ENCODE data around the gene PRKAR1B. TPM values are rescaled to one million over a fixed set of nuclear protein-coding genes. Genes with fewer than 3 reads are reported as not detected.

Gene PRKAR1B
- total RNA-seq, 1 donor from 2014 or later, result 14.2 TPM

DNA sequence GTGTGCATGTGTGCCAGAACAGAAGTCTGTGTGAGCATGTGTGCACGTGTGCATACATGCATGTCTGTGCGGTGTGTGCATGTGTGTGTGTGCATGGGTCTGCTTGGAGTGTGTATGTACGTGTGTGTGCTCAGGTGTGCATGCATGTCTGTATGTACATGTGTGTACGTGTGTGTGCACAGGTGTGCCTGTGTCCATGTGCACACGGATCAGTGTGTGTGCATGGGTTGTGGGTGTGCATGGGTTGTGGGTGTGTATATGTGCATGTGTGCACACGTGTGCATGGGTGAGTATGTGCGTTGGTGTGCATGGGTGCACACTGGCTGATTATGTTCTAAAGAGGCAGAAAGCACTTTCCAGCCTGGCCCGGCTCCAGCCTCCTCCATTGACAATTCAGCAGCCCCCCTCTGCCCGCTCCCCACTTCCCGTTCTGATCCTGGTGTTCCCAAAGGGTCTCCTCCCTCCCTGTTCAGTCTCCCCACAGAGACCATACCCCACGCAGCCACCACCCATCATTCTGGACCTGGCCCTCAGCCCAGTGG, 163.4 kb downstream of the PRKAR1B start:
- DNase-seq, result no peak

GRCh38 chr7:562789-563628, 164.1 kb downstream of the PRKAR1B start:
- intact Hi-C loops (cut with micrococcal nuclease), result no loop called here
- Histone ChIP-seq H3K27me3 (ENCODE audit: low read depth) (no peaks in the 10 kb centered on the region), H3K36me3 (no peaks in the 10 kb centered on the region), H3K9me3 (replicated peaks) (no peaks in the 10 kb centered on the region), H3K4me3 (no peak overlapping the region), H3K27ac (replicated peaks) (no peak overlapping the region), H3K4me1 (peaks cover 20% of the 10 kb centered on the region)
- TF ChIP-seq, protein P1, sequence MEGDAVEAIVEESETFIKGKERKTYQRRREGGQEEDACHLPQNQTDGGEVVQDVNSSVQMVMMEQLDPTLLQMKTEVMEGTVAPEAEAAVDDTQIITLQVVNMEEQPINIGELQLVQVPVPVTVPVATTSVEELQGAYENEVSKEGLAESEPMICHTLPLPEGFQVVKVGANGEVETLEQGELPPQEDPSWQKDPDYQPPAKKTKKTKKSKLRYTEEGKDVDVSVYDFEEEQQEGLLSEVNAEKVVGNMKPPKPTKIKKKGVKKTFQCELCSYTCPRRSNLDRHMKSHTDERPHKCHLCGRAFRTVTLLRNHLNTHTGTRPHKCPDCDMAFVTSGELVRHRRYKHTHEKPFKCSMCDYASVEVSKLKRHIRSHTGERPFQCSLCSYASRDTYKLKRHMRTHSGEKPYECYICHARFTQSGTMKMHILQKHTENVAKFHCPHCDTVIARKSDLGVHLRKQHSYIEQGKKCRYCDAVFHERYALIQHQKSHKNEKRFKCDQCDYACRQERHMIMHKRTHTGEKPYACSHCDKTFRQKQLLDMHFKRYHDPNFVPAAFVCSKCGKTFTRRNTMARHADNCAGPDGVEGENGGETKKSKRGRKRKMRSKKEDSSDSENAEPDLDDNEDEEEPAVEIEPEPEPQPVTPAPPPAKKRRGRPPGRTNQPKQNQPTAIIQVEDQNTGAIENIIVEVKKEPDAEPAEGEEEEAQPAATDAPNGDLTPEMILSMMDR (IDR thresholded peaks at IDR 0.05; ENCODE audit: borderline replicate concordance), result no peak
- DNase-seq, result no peak

More for the DNA sequence above, 163.4 kb downstream of the PRKAR1B start:
- Histone ChIP-seq H3K27me3 (ENCODE audit: low read depth) (no peaks in the 10 kb centered on the region), H3K4me1 (peaks cover 27% of the 10 kb centered on the region), H3K4me3 (no peak overlapping the region), H3K36me3 (no peaks in the 10 kb centered on the region), H3K27ac (replicated peaks) (no peak overlapping the region), H3K9me3 (replicated peaks) (no peaks in the 10 kb centered on the region)
- TF ChIP-seq, protein P1 (IDR thresholded peaks at IDR 0.05; ENCODE audit: borderline replicate concordance), result no peak
- intact Hi-C loops (cut with micrococcal nuclease), result no loop called here

DNA sequence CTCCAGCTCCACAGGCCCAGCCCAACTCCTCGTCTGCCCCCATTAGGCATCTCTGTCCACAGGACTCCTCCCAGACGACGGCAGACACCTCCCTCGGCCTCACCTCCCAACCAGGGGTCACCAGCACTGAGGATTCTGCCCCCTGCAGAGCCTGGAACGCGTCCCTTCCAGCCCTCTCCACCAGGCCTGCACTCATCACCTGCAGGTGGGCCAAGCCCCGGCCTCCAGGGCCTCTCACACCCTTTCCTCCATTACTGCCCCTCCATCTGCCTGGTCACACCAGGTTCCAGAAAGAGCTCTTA, 164.8 kb downstream of the PRKAR1B start:
- H3K4me1 ChIP-seq, result peaks cover 16% of the 10 kb centered on the region
- no peaks in the 10 kb centered on the region for H3K36me3 ChIP-seq
- H3K9me3 ChIP-seq (replicated peaks), result no peaks in the 10 kb centered on the region
- intact Hi-C loops (cut with micrococcal nuclease), result no loop called here
- no peak overlapping the region for H3K4me3 ChIP-seq
- H3K27me3 ChIP-seq (ENCODE audit: low read depth), result no peaks in the 10 kb centered on the region
- TF ChIP-seq, protein P1 (IDR thresholded peaks at IDR 0.05; ENCODE audit: borderline replicate concordance), result no peak
- no peak for DNase-seq
- no peak overlapping the region for H3K27ac ChIP-seq (replicated peaks)

DNA sequence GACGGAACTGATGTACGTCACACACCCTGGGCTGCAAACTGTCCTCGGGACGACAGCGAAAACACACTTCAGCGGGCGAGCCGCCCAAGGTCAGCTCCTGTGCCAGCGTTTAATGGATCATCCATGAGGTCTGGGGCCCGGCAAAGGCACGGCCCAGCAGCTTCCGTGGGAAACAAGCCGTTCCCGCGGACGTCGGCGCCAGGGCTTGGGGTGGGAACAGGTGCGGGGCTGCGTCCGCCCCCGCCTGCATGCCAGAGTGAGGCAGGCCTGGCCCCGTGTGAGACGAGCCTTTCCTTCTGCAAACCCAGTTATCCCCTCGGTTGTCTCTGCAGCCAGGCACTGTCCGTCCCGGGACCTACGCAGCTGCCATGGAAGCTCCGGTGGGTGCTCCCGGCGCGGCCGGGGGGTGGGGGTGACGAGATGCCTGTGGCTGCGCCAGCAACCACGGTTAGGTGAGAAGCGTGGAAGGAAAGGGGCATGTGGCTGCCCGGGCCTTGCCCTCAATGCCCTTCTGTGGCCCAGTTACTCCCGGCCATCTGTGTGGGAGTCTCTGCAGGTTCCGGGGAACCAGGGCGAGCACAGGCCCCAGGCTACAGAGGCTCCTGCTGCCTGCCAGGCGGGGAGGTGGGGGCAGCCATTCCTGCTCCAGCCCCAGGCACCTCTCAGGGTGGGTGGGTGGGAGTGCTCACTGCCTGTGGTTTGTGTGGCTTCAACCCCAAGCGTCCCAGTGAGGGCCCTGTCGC, 165.3 kb downstream of the PRKAR1B start:
- DNase-seq, result no peak
- intact Hi-C loops (cut with micrococcal nuclease), result no loop called here
- Histone ChIP-seq H3K4me3 (no peak overlapping the region), H3K9me3 (replicated peaks) (peaks cover 4% of the 10 kb centered on the region), H3K27me3 (ENCODE audit: low read depth) (no peaks in the 10 kb centered on the region), H3K36me3 (no peaks in the 10 kb centered on the region), H3K4me1 (peaks cover 16% of the 10 kb centered on the region), H3K27ac (replicated peaks) (no peak overlapping the region)
- TF ChIP-seq, protein P1 (IDR thresholded peaks at IDR 0.05; ENCODE audit: borderline replicate concordance), result no peak

DNA sequence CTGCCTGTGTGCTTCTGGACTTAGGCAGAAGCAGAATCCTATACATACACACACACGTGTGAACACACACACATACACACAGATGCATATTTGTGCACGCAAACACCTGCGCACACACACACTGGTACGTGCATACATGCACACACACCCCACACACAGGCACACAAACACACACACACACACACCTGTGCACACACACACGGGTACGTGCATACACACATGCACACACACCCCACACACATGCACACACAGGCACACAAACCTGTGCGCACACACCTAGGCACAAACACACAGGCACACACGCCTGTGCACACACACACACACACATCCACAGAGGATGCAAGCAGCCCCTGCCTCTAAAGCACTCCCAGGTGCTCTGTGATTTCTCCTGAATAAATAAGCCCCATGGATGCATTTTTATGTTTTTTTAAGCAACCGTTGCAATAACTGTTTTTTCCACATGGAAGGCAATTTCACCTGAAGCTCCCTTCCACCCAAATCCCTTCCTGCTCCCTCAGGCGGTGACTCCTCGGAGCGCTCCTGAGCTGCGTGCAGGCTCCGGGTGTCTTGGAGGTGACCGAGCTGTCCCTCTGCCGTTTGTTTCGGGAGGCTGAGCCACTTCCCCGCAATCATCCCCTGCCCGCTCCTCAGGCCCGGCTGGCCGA, 166.0 kb downstream of the PRKAR1B start:
- H3K36me3 ChIP-seq, result no peaks in the 10 kb centered on the region
- DNase-seq, result no peak
- peaks cover 4% of the 10 kb centered on the region for H3K9me3 ChIP-seq (replicated peaks)
- H3K4me1 ChIP-seq, result peaks cover 16% of the 10 kb centered on the region
- no peak overlapping the region for H3K27ac ChIP-seq (replicated peaks)
- no peaks in the 10 kb centered on the region for H3K27me3 ChIP-seq (ENCODE audit: low read depth)
- no peak overlapping the region for H3K4me3 ChIP-seq
- TF ChIP-seq, protein P1 (IDR thresholded peaks at IDR 0.05; ENCODE audit: borderline replicate concordance), result no peak
- intact Hi-C loops (cut with micrococcal nuclease), result no loop called here

Measured in left ventricle myocardium inferior (tissue), 1 donor.